Fibroblast of pulmonary artery (primary cell): Measurements from ENCODE around the gene EFCAB6.
A peak's percentile ranks its signal among the peaks of the same experiment; 100 is the strongest.

Experiments used
- DNase-seq: peaks from one replicate; pipeline ENCODE4 v3.0.0-alpha.2; 2010; ENCODE audit warnings: low read depth
- H3K4me3 ChIP-seq: replicated peaks from 2 replicates; pipeline ENCODE4 v1.5.1; 2011; ENCODE audit warnings: low read depth, mild to moderate bottlenecking, control low read depth, low read length, moderate library complexity
- TF ChIP-seq, protein P1 (sequence below): IDR thresholded peaks from 2 replicates; pipeline ENCODE4 v1.5.1; 2011; ENCODE audit warnings: mild to moderate bottlenecking, control low read depth, low read length, inconsistent platforms; ENCODE audit errors: missing control alignments

EFCAB6 gene

DNA sequence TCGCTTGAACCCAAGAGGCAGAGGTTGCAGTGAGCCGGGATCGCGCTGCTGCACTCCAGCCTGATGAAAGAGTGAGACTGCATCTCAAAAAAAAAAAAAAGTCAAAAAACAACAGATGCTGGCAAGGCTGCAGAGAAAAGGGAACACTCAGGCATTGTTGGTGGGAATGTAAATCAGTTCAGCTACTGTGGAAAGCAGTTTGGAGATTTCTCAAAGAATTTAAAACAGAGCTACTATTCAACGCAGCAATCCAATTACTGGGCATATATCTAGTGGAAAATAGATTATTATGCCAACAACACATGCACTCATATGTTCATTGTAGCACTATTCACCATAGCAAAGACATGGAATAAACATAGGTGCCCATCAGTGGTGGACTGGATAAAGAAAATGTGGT lies 89.7 kb downstream of the EFCAB6 start:
- no peak overlapping the region for H3K4me3 ChIP-seq
- DNase-seq: no peak
- TF ChIP-seq, protein P1, sequence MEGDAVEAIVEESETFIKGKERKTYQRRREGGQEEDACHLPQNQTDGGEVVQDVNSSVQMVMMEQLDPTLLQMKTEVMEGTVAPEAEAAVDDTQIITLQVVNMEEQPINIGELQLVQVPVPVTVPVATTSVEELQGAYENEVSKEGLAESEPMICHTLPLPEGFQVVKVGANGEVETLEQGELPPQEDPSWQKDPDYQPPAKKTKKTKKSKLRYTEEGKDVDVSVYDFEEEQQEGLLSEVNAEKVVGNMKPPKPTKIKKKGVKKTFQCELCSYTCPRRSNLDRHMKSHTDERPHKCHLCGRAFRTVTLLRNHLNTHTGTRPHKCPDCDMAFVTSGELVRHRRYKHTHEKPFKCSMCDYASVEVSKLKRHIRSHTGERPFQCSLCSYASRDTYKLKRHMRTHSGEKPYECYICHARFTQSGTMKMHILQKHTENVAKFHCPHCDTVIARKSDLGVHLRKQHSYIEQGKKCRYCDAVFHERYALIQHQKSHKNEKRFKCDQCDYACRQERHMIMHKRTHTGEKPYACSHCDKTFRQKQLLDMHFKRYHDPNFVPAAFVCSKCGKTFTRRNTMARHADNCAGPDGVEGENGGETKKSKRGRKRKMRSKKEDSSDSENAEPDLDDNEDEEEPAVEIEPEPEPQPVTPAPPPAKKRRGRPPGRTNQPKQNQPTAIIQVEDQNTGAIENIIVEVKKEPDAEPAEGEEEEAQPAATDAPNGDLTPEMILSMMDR: no peak

DNA sequence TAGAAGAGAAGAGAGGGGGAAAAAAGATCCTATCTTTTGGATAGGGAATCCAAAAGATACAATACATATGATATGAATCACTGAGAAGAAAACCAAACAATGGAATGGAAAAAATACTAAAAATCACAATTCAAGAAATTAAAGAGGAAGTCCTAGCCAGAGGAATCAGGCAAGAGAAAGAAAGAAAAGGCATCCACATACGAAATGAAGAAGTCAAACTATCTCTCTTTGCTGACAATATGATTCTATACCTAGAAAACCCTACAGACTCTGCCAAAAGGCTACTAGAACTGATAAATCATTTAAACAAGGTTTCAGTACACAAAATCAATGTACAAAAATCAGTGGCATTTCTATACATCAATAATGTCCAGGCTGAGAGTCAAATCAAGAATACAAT lies 91.4 kb downstream of the EFCAB6 start:
- TF ChIP-seq, protein P1: no peak
- no peak overlapping the region for H3K4me3 ChIP-seq
- no peak for DNase-seq

DNA sequence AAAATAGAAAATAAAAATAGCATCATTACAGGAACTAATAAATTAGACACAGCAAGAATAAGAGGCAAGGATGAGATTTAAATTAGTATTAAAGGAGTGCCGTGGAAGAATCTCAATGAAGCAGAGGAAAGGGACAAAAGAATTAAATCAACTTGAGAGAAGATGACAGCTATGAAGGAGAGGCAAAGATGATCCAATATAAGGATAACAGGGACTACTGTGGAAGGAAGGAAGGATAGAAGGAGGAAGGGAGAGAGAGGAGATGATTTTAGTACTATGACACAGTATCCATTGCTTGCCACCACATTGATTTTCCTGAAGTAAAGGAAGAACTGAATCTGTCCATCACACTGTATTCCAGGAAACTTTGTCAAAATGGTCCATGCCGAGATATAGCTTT lies 98.0 kb downstream of the EFCAB6 start:
- H3K4me3 ChIP-seq: no peak overlapping the region
- TF ChIP-seq, protein P1: no peak
- DNase-seq: no peak

DNA sequence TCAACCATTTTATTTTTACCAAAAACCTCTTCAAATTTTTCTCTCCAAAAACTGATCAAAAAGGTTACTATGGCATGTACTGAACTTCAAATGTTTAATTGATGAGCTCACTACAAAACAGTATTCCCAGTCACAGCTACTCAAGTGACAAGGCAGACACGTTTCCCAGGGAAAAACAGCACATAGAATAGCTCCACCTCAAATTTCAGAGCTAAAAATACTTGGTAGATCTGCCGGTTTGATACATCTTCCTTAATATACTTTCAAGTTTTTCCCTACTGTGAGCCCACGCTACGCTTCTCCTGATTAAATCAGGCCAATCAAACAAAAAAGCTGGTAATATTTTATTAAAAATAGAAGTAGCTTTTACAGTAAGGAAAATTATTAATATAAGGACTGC lies 100.4 kb downstream of the EFCAB6 start:
- DNase-seq: no peak
- no peak overlapping the region for H3K4me3 ChIP-seq
- TF ChIP-seq, protein P1: no peak

DNA sequence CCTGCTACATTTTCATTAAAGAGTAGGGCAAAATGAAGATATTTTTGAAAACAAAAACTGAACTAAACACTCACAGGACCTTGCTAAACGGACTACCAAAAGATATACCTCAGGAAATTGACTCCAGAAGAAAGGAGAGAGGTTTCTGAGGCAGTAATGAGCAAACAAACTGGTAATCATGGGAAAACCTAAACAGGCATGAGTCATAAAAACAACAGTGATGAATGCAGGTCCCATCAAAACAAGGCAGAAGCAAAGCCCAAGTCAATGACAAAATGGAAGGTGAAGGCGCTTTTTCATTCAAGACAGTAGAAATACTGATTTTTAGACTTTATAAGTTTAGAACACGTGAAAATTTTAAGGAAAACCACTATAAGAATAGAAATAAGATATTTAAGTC lies 104.5 kb downstream of the EFCAB6 start:
- H3K4me3 ChIP-seq: no peak overlapping the region
- DNase-seq: peak; percentile 4

DNA sequence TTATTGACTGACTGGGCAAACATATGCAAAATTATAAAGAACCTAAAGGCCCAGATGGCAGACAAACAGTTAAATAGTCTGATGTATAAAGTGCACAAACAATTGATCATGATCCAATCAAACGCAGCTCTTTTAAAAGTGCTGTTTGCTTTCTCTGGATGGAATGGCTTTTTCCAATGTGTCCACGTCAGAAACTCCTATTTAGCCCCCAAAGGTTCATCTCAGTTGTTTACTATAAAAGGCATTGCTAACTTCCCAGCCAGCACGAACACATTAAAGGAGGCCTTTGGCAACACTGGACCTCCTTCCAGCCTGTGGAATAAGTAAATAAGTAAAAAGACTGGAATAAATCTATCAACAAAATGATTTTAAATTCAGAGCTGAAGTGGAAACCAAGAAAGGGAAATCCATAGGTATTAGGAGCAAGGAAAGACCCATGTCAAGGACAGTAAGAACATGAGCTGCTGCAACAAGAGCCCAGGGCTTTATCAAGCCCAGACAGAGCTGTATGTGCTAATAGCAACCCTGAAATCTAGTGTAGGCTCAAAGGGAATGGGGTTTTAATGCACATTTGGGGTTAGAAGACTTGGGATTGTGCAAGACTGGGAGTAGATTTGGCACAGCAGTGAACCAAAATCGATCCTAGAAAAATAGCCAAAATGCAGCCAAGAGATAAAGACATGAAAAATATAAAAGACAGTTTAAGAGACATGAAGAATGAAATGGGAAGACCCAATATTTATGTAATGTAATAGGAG lies 105.4 kb downstream of the EFCAB6 start:
- DNase-seq: no peak
- H3K4me3 ChIP-seq: no peak overlapping the region
- TF ChIP-seq, protein P1: no peak

More for the DNA sequence above, 104.5 kb downstream of the EFCAB6 start:
- TF ChIP-seq, protein P1: no peak

DNA sequence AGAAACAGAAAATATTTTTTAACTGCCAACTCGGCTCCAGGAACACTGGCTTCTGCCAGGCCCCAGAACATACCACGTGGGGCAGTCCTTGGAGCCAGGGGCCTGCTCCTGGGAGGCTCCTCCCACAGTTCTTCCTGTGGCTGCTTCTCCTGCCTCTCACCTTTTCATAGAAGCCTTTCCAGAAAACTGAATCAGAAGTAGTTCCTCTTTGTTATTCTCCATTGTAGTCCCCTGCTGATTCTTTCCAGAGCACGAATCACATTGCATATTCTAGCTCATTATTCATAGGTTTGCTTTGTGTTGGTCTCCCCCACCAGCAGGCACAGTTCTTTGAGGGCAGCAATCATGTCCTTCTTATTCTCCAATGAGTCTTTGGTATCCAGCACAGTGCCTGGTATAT lies 106.0 kb downstream of the EFCAB6 start:
- H3K4me3 ChIP-seq: no peak overlapping the region
- no peak for DNase-seq
- TF ChIP-seq, protein P1: no peak
